T-helper 1 cell treated with Interleukin-12 subunit alpha and Interleukin-12 subunit beta and Interleukin-4 antibody, amounts not matched to agents 30 μg/mL and 1 μg/mL, for 36 hours (primary cell): ENCODE data around the gene PIK3C2B.

Experiments used
- H3K27ac Mint-ChIP-seq: one replicate; pipeline ENCODE4 v1.8.0; 2021; ENCODE audit warnings: mild to moderate bottlenecking, mixed read lengths
- H3K27me3 Mint-ChIP-seq: one replicate; pipeline ENCODE4 v1.8.0; 2021; ENCODE audit warnings: low read depth, mixed read lengths
- H3K36me3 Mint-ChIP-seq: one replicate; pipeline ENCODE4 v1.8.0; 2021; ENCODE audit warnings: low read depth, mixed read lengths
- H3K4me1 Mint-ChIP-seq: one replicate; pipeline ENCODE4 v1.8.0; 2021; ENCODE audit warnings: low read depth, mixed read lengths
- H3K4me3 Mint-ChIP-seq: one replicate; pipeline ENCODE4 v1.8.0; 2021; ENCODE audit warnings: mild to moderate bottlenecking, moderate library complexity, mixed read lengths
- H3K9me3 Mint-ChIP-seq: one replicate; pipeline ENCODE4 v1.8.0; 2021; ENCODE audit warnings: mixed read lengths

PIK3C2B gene

GRCh38 chr1:204464187-204464631 is 30.4 kb downstream of the PIK3C2B start:
- Mint-ChIP-seq H3K27me3 (no peaks in the 10 kb centered on the region), H3K27ac (peak overlapping the region; percentile 43), H3K4me3 (no peak overlapping the region), H3K9me3 (no peaks in the 10 kb centered on the region), H3K36me3 (peaks cover 26% of the 10 kb centered on the region), H3K4me1 (peaks cover 53% of the 10 kb centered on the region)

GRCh38 chr1:204463125-204464060 is 31.2 kb downstream of the PIK3C2B start:
- H3K27ac Mint-ChIP-seq = peak overlapping the region; percentile 43
- H3K4me3 Mint-ChIP-seq = no peak overlapping the region
- peaks cover 28% of the 10 kb centered on the region for H3K36me3 Mint-ChIP-seq
- peaks cover 53% of the 10 kb centered on the region for H3K4me1 Mint-ChIP-seq
- no peaks in the 10 kb centered on the region for H3K9me3 Mint-ChIP-seq
- no peaks in the 10 kb centered on the region for H3K27me3 Mint-ChIP-seq

GRCh38 chr1:204462229-204462561 is 32.4 kb downstream of the PIK3C2B start:
- Mint-ChIP-seq H3K27me3 (no peaks in the 10 kb centered on the region), H3K4me3 (peak overlapping the region; percentile 32), H3K36me3 (peaks cover 31% of the 10 kb centered on the region), H3K9me3 (no peaks in the 10 kb centered on the region), H3K4me1 (peaks cover 53% of the 10 kb centered on the region), H3K27ac (peak overlapping the region; percentile 64)

- Mint-ChIP-seq H3K36me3 (peaks cover 32% of the 10 kb centered on the region), H3K4me3 (peak overlapping the region; percentile 32), H3K27me3 (no peaks in the 10 kb centered on the region), H3K27ac (peak overlapping the region; percentile 64), H3K9me3 (no peaks in the 10 kb centered on the region), H3K4me1 (peaks cover 53% of the 10 kb centered on the region)
These were observed 33.0 kb downstream of the PIK3C2B start for GRCh38 chr1:204461331-204462228.

- Mint-ChIP-seq H3K36me3 (peaks cover 32% of the 10 kb centered on the region), H3K27me3 (no peaks in the 10 kb centered on the region), H3K4me1 (peaks cover 51% of the 10 kb centered on the region), H3K27ac (peak overlapping the region; percentile 50), H3K4me3 (no peak overlapping the region), H3K9me3 (no peaks in the 10 kb centered on the region)
These were observed 34.3 kb downstream of the PIK3C2B start for GRCh38 chr1:204460346-204460745.

GRCh38 chr1:204459706-204460105 is 34.9 kb downstream of the PIK3C2B start:
- peaks cover 45% of the 10 kb centered on the region for H3K4me1 Mint-ChIP-seq

GRCh38 chr1:204457666-204458065 is 36.9 kb downstream of the PIK3C2B start:
- H3K36me3 Mint-ChIP-seq = peaks cover 32% of the 10 kb centered on the region
- H3K27ac Mint-ChIP-seq = peak overlapping the region; percentile 22
- no peak overlapping the region for H3K4me3 Mint-ChIP-seq
- H3K4me1 Mint-ChIP-seq = peaks cover 36% of the 10 kb centered on the region
- H3K9me3 Mint-ChIP-seq = no peaks in the 10 kb centered on the region
- no peaks in the 10 kb centered on the region for H3K27me3 Mint-ChIP-seq

More at GRCh38 chr1:204459706-204460105, 34.9 kb downstream of the PIK3C2B start:
- Mint-ChIP-seq H3K27ac (no peak overlapping the region), H3K4me3 (no peak overlapping the region), H3K36me3 (peaks cover 33% of the 10 kb centered on the region), H3K9me3 (no peaks in the 10 kb centered on the region), H3K27me3 (no peaks in the 10 kb centered on the region)

- no peaks in the 10 kb centered on the region for H3K9me3 Mint-ChIP-seq
- no peak overlapping the region for H3K4me3 Mint-ChIP-seq
- peaks cover 32% of the 10 kb centered on the region for H3K36me3 Mint-ChIP-seq
- H3K27me3 Mint-ChIP-seq = no peaks in the 10 kb centered on the region
- H3K27ac Mint-ChIP-seq = no peak overlapping the region
- peaks cover 31% of the 10 kb centered on the region for H3K4me1 Mint-ChIP-seq
These were observed 37.7 kb downstream of the PIK3C2B start for GRCh38 chr1:204456826-204457442.

- Mint-ChIP-seq H3K27me3 (no peaks in the 10 kb centered on the region), H3K4me3 (no peak overlapping the region), H3K36me3 (peaks cover 36% of the 10 kb centered on the region), H3K4me1 (peaks cover 27% of the 10 kb centered on the region), H3K9me3 (no peaks in the 10 kb centered on the region), H3K27ac (no peak overlapping the region)
These were observed 38.8 kb downstream of the PIK3C2B start for GRCh38 chr1:204455831-204456145.

GRCh38 chr1:204455063-204455830 is 39.4 kb downstream of the PIK3C2B start:
- Mint-ChIP-seq H3K27me3 (no peaks in the 10 kb centered on the region), H3K36me3 (peaks cover 32% of the 10 kb centered on the region), H3K4me1 (peaks cover 26% of the 10 kb centered on the region), H3K9me3 (no peaks in the 10 kb centered on the region), H3K4me3 (no peak overlapping the region), H3K27ac (peak overlapping the region; percentile 36)

GRCh38 chr1:204454476-204454875 is 40.1 kb downstream of the PIK3C2B start:
- Mint-ChIP-seq H3K9me3 (no peaks in the 10 kb centered on the region), H3K4me1 (peaks cover 26% of the 10 kb centered on the region), H3K36me3 (peaks cover 25% of the 10 kb centered on the region), H3K4me3 (no peak overlapping the region), H3K27me3 (no peaks in the 10 kb centered on the region), H3K27ac (peak overlapping the region; percentile 31)

- Mint-ChIP-seq H3K4me3 (peak overlapping the region; percentile 65), H3K4me1 (peaks cover 35% of the 10 kb centered on the region), H3K27me3 (no peaks in the 10 kb centered on the region), H3K9me3 (no peaks in the 10 kb centered on the region), H3K36me3 (peaks cover 20% of the 10 kb centered on the region), H3K27ac (peak overlapping the region; percentile 93)
These were observed 41.3 kb downstream of the PIK3C2B start for GRCh38 chr1:204453141-204453772.

- H3K27me3 Mint-ChIP-seq = no peaks in the 10 kb centered on the region
- H3K36me3 Mint-ChIP-seq = peaks cover 18% of the 10 kb centered on the region
- H3K4me1 Mint-ChIP-seq = peaks cover 38% of the 10 kb centered on the region
- H3K27ac Mint-ChIP-seq = peak overlapping the region; percentile 67
- no peaks in the 10 kb centered on the region for H3K9me3 Mint-ChIP-seq
- no peak overlapping the region for H3K4me3 Mint-ChIP-seq
These were observed 43.1 kb downstream of the PIK3C2B start for GRCh38 chr1:204451352-204452124.
